Right renal cortex interstitium (tissue), 3 donors: ENCODE data around the gene EIF5B. TPM values are rescaled to one million over a fixed set of nuclear protein-coding genes. Genes with fewer than 3 reads are reported as not detected.
"Not testable (repeated sequence)": the region's sequence is repeated elsewhere in the genome, so short reads cannot be mapped to it uniquely, and the experiment has no call there.

Experiments
- DNase-seq, 3 donors: peaks; one replicate each; pipeline ENCODE4 v3.0.0-alpha.2; 2013; ENCODE audit warnings: low read depth in 3 of 3, low spot score in 2 of 3
- polyA plus RNA-seq, 3 donors: library from polyadenylated mRNA; unstranded; fragments of 120-200 nt; gene quantifications; one replicate each; pipeline ENCODE4 v1.2.1, GENCODE V29; 2013; ENCODE audit not compliant: insufficient read length in 3 of 3

Gene EIF5B, protein sequence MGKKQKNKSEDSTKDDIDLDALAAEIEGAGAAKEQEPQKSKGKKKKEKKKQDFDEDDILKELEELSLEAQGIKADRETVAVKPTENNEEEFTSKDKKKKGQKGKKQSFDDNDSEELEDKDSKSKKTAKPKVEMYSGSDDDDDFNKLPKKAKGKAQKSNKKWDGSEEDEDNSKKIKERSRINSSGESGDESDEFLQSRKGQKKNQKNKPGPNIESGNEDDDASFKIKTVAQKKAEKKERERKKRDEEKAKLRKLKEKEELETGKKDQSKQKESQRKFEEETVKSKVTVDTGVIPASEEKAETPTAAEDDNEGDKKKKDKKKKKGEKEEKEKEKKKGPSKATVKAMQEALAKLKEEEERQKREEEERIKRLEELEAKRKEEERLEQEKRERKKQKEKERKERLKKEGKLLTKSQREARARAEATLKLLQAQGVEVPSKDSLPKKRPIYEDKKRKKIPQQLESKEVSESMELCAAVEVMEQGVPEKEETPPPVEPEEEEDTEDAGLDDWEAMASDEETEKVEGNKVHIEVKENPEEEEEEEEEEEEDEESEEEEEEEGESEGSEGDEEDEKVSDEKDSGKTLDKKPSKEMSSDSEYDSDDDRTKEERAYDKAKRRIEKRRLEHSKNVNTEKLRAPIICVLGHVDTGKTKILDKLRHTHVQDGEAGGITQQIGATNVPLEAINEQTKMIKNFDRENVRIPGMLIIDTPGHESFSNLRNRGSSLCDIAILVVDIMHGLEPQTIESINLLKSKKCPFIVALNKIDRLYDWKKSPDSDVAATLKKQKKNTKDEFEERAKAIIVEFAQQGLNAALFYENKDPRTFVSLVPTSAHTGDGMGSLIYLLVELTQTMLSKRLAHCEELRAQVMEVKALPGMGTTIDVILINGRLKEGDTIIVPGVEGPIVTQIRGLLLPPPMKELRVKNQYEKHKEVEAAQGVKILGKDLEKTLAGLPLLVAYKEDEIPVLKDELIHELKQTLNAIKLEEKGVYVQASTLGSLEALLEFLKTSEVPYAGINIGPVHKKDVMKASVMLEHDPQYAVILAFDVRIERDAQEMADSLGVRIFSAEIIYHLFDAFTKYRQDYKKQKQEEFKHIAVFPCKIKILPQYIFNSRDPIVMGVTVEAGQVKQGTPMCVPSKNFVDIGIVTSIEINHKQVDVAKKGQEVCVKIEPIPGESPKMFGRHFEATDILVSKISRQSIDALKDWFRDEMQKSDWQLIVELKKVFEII
- polyA plus RNA-seq = 10 to 100 TPM; 70.0 to 80.8 (median 72.2) TPM

DNA sequence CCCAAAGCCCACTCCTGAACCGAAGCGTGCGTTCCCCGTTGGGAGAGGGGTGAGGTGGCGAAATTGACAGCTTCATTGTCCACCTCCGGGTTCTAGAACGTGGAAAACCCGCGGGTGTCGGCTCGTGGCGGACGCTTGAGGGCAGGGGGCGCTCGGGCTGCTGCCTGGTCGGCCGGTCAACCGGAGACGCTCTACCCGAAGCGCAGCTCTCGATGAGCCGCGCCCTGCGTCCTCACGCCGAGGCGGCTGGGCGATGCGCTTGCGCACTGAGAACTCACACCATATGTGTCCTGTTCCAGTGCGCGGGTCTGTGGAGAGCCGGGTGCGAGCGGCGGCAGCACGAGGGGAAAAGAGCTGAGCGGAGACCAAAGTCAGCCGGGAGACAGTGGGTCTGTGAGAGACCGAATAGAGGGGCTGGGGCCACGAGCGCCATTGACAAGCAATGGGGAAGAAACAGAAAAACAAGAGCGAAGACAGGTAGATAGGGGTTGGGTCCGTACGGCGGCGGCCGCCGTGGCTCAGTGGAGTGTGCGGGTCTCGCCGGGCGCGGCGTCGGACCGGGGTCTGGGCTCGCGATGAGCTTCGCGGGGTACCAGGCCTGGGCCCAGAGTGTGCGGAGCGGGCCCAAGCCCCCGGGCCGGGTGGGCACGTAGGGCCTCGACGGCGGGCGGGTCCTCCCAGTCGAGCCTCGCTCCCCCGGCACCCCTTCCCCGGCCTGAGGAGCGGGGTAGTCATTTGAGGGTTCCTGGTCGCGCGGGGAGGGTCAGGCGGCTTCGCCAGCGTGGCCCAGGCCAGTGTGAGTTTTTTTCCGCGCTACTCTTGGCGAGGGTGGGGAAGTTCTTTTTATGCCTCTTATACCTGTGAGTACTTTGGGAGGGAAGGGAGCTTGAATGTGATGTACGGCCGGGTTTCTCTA, at the start of gene EIF5B:
Gene EIF5B, plus strand, starts transcription at position 277 of the 916 bp plus-strand sequence. Its CDS starts 166 bp downstream, at position 443.
- peak; percentile 84 to 90 (median 85) for DNase-seq

- DNase-seq = no peak
These were observed 39.2 kb upstream of the EIF5B start for GRCh38 chr2:99297994-99298393.

DNA sequence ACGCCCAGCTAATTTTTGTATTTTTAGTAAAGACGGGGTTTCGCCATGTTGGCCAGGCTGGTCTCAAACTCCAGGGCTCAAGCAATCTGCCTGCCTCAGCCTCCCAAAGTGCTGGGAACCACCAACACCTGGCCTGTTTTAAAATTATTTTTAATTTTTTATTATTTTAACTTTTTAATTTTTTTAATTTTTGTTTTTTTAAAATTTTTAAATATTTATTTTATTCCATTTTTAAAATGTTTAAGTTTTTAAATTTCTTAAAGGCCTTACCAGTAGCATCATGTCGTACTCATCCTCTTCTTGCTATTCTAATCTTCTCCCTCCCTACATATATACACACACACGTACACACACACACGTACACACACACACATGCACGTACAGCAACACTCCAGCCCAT, 37.6 kb upstream of the EIF5B start:
- DNase-seq = no peak

- DNase-seq = not testable (repeated sequence)
These were observed 36.1 kb upstream of the EIF5B start, which contains the start of gene LYG1 for GRCh38 chr2:99301097-99301496. Gene LYG1, minus strand, starts transcription at chr2:99301197. Its CDS starts 5,527 bp downstream, at chr2:99295670.

DNA sequence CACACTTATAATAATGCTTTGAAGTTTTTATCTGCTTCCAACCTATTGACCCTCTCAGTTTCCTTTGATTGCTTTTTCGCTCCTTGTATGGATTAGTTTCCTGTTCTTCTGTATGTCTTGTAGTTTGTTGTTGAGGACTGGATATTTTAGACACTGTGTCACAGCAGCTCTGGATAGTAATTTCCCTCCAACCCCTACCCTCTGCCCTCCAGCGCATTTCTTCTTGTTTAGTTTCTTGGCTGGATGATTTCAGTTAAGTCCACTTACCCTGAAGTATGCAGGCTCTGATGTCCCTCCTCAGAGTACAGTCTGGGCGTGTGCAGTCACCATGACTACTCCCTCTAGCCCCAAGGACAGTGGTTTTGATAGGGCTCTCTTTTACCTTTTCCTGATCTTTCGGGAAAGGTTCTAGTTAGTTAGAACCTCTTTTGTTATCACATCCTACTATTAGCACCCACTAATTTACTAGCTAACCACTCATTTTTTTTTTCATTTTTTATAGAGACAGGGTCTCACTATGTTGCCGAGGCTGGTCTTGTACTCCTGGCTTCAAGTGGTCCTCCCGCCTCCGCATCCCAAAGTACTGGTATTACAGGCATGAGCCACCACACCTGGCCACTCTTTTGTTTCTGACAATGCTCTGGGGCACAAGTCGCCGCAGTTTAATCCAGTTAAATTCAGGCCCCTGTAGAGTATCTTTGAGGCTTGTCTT, 19.9 kb upstream of the EIF5B start:
- no peak for DNase-seq

GRCh38 chr2:99317873-99318200, 19.4 kb upstream of the EIF5B start:
- DNase-seq = not testable (repeated sequence)

DNA sequence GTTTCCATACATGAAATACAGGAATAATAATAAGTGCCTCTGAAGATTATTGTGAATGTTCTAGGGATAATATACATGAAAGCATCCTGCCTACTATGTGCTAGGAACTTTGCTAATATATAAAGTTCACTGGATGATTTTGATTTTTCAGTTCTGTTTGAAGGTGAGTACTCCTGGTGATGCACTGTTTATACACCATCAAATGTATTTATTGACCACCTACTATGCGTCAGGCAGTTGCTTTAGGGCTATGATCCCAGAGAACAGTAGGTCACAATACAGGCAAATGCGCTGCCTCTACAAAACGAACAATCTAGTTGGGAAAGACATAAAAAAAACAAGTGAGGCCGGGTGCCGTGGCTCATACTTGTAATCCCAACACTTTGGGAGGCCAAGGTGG, 11.8 kb upstream of the EIF5B start:
- no peak for DNase-seq

GRCh38 chr2:99335911-99336803, 1.0 kb upstream of the EIF5B start, which contains the start of gene TXNDC9:
Gene TXNDC9, minus strand, starts transcription at chr2:99336333. Its CDS starts 3,123 bp downstream, at chr2:99333210.
- DNase-seq = peak; percentile 96 to 100 (median 99)

DNA sequence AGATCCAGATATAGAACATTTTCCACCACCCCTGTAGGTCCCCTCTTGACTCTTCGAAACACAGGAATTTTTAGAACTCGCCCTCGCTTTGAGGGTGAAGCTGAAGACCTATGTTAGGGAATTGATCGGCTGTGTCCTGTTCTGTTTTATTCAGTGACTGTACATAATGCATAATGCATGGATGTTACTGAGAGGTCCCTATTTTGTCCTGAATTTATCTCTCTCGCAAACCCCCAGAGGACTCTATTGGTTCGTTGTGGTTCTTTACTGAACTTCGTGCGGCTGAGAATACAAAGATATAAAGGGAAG, 431 bp upstream of the EIF5B start:
- peak; percentile 43 to 74 (median 52) for DNase-seq

DNA sequence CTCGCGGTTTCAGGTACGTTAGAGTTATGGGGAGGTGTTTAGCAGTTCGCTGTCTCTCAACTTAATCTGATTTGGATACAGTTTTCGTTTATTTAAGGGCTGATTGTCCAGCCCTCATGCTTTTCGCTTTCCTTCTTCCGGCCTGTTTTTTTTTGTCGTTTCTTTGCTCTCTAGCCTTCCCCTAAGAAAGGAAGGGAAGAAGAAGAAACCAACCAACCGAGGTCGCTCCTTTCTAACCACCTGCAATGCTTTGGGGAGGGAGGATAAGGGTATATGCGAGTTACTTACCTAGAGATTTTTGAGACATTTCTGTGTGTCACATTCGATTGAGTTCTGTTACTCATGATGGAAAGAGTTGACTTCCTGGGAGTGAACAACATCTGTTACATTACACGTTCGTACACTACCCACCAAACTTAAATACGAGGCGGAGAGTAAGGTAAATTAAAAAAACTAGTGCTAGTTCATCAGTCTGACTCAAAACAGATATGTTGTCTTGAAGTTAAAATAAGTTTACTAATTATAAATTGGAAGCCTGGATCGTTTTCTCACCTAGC, 918 bp downstream of the EIF5B start:
- DNase-seq = peak; percentile 5 to 14 (median 10)

- DNase-seq = no peak
These were observed 3.6 kb downstream of the EIF5B start for GRCh38 chr2:99340669-99341236.

- DNase-seq = no peak
These were observed 5.3 kb downstream of the EIF5B start for GRCh38 chr2:99342536-99342935.

DNA sequence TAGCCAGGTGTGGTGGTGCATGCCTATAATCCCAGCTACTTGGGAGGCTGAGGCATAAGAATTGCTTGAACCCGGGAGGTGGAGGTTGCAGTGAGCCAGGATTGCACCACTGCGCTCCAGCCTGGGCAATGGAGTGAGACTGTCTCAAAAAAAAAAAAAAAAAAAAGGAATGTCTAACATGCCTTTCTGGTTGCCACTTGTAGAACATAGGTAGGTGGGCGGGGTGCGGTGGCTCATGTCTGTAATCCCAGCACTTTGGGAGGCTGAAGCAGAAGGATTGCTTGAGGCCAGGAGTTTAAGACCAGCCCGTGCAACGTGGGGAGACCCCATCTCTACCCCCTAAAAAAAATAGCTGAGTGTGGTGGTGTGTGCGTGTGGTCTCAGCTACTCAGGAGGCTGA, 8.3 kb downstream of the EIF5B start:
- not testable (repeated sequence) for DNase-seq

GRCh38 chr2:99346218-99346617, 9.0 kb downstream of the EIF5B start:
- no peak for DNase-seq

GRCh38 chr2:99348173-99348572, 11.0 kb downstream of the EIF5B start:
- DNase-seq = no peak

GRCh38 chr2:99350194-99350593, 13.0 kb downstream of the EIF5B start:
- DNase-seq = no peak

DNA sequence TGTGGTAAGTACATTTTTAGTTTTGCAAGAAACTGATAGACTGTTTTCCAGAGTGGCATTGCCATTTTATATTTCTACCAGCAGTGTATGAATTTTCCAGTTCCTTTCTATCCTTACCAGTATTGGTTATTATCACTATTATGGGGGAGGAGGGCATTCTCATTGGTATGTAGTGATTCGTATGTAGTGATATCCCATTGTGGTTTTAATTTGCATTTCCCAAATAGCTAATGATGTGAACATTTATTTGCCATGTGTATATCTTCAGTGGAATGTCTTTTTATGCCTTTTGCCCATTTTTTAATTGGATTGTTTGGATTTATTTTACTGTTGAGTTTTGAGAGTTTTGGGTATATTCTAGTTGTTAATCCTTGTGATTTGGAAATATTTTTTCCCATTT, 16.9 kb downstream of the EIF5B start:
- no peak for DNase-seq
